GM12872 (cell line): ENCODE measurements around the gene NUP214.

Experiments used
- CTCF ChIP-seq: IDR thresholded peaks from 3 replicates; pipeline ENCODE4 v1.5.1; 2011; ENCODE audit warnings: low read depth, mild to moderate bottlenecking, low read length, moderate library complexity; ENCODE audit not compliant: insufficient read depth

NUP214 gene

GRCh38 chr9:131114084-131114535 lies 11.3 kb upstream of the NUP214 start:
- no peak for TF ChIP-seq CTCF

GRCh38 chr9:131116281-131117120 lies 8.9 kb upstream of the NUP214 start:
- TF ChIP-seq CTCF, result no peak

- TF ChIP-seq CTCF, result no peak
These were observed 8.1 kb upstream of the NUP214 start for GRCh38 chr9:131117121-131117761.

GRCh38 chr9:131117762-131118145 lies 7.6 kb upstream of the NUP214 start:
- no peak for TF ChIP-seq CTCF

- TF ChIP-seq CTCF, result no peak
These were observed 5.8 kb upstream of the NUP214 start for GRCh38 chr9:131119600-131119999.

- TF ChIP-seq CTCF, result no peak
These were observed 4.7 kb upstream of the NUP214 start for GRCh38 chr9:131120620-131121228.

GRCh38 chr9:131121346-131121745 lies 4.0 kb upstream of the NUP214 start:
- TF ChIP-seq CTCF, result no peak
